GM10266 (cell line): ENCODE results near the gene MBD3L2B.
"Not testable (repeated sequence)": the region's sequence is repeated elsewhere in the genome, so short reads cannot be mapped to it uniquely, and the experiment has no call there.

Experiments
- DNase-seq: peaks from one replicate; pipeline ENCODE4 v3.0.0; 2012; ENCODE audit errors: extremely low spot score
- CTCF ChIP-seq: IDR thresholded peaks from 2 replicates; pipeline ENCODE4 v1.5.1; 2012; ENCODE audit warnings: mild to moderate bottlenecking, low read depth; ENCODE audit not compliant: control insufficient read depth, insufficient read depth; ENCODE audit errors: missing control alignments

The MBD3L2B gene

GRCh38 chr19:7021331-7021730 lies at the start of gene MBD3L2B:
MBD3L2B (minus strand) TSS chr19:7021431; CDS start chr19:7021397, 34 bp downstream.
- not testable (repeated sequence) for DNase-seq

- TF ChIP-seq CTCF = no peak
- DNase-seq = no peak
These were observed 48.6 kb upstream of the MBD3L2B start for GRCh38 chr19:7069904-7070226.

- TF ChIP-seq CTCF = no peak
- peak; percentile 97 for DNase-seq
These were observed 48.0 kb upstream of the MBD3L2B start, which contains the start of gene ZNF557 for GRCh38 chr19:7069042-7069903. ZNF557 (plus strand) TSS chr19:7069703; CDS start chr19:7075075, 5,372 bp downstream.

GRCh38 chr19:7068599-7068998 lies 47.4 kb upstream of the MBD3L2B start:
- no peak for TF ChIP-seq CTCF
- DNase-seq = no peak

GRCh38 chr19:7067716-7068115 lies 46.5 kb upstream of the MBD3L2B start:
- no peak for DNase-seq
- TF ChIP-seq CTCF = no peak

- not testable (repeated sequence) for DNase-seq
These were observed 45.9 kb upstream of the MBD3L2B start for GRCh38 chr19:7067122-7067521.

GRCh38 chr19:7063764-7064418 lies 42.7 kb upstream of the MBD3L2B start:
- DNase-seq = no peak
- TF ChIP-seq CTCF = no peak

GRCh38 chr19:7063339-7063738 lies 42.1 kb upstream of the MBD3L2B start:
- no peak for TF ChIP-seq CTCF
- DNase-seq = no peak

- not testable (repeated sequence) for DNase-seq
These were observed 38.7 kb upstream of the MBD3L2B start for GRCh38 chr19:7059977-7060376.

- DNase-seq = not testable (repeated sequence)
These were observed 37.3 kb upstream of the MBD3L2B start, which contains the start of gene MBD3L3 for GRCh38 chr19:7058576-7058975. MBD3L3 (minus strand) TSS chr19:7058676; CDS start chr19:7058605, 71 bp downstream.

- not testable (repeated sequence) for DNase-seq
These were observed 35.1 kb upstream of the MBD3L2B start for GRCh38 chr19:7056371-7056770.

GRCh38 chr19:7055679-7056078 lies 34.4 kb upstream of the MBD3L2B start:
- DNase-seq = not testable (repeated sequence)
